Vagina (tissue), 2 donors: Measurements from ENCODE around the gene JAM3. TPM values are rescaled to one million over a fixed set of nuclear protein-coding genes. Genes with fewer than 3 reads are reported as not detected.

Experiments used
- DNase-seq, 2 donors: peaks; one replicate each; pipeline ENCODE4 v3.0.0-alpha.2; 2017; ENCODE audit errors: extremely low spot score in 2 of 2
- H3K27ac ChIP-seq: fragments of 200-600 bp; sonication (generic); one replicate; pipeline ENCODE4 v1.5.1; 2019
- H3K27me3 ChIP-seq: fragments of 200-600 bp; sonication (generic); one replicate; pipeline ENCODE4 v1.5.1; 2019
- H3K36me3 ChIP-seq, 2 donors: fragments of 200-600 bp; sonication (generic); one replicate each; pipeline ENCODE4 v1.5.1; 2017 to 2019
- H3K4me1 ChIP-seq: fragments of 200-600 bp; sonication (generic); one replicate; pipeline ENCODE4 v1.5.1; 2019
- H3K4me3 ChIP-seq, 2 donors: fragments of 200-600 bp; sonication (generic); 1 replicate in 1 of 2; 2 replicates in 1 of 2; pipeline ENCODE4 v1.5.1; 2016 to 2019
- H3K9me3 ChIP-seq: fragments of 200-600 bp; sonication (generic); one replicate; pipeline ENCODE4 v1.5.1; 2019
- CTCF ChIP-seq, 3 experiments: fragments of 450-650 bp in 2 of 3; fragments of 200-600 bp in 1 of 3; sonication (generic) in 1 of 3; IDR thresholded peaks; one replicate each; pipeline ENCODE4 v1.5.1; 2017 to 2019; ENCODE audit warnings: antibody characterized with exemption in 3 of 3, mild to moderate bottlenecking in 2 of 3, moderate library complexity in 2 of 3
- POLR2A ChIP-seq, 2 donors: fragments of 450-650 bp; IDR thresholded peaks; one replicate each; pipeline ENCODE4 v1.6.1; 2017; ENCODE audit warnings: antibody characterized with exemption in 2 of 2, mild to moderate bottlenecking in 2 of 2, moderate library complexity in 2 of 2
- POLR2AphosphoS5 ChIP-seq, 2 donors: sonication (generic); formaldehyde crosslinking; IDR thresholded peaks; one replicate each; pipeline ENCODE4 v1.9.0; 2017; ENCODE audit warnings: antibody characterized with exemption in 2 of 2, mild to moderate bottlenecking in 2 of 2, low read depth in 1 of 2; ENCODE audit not compliant: insufficient read depth in 1 of 2
- intact Hi-C: fragments of 100-400 bp; cut with DNase I; formaldehyde crosslinking; loops from one replicate; pipeline ENCODE4 v1.15.1; 2023
- total RNA-seq: library from RNA; depleted of rRNA; stranded (reverse); fragments of >200 nt; gene quantifications from one replicate; pipeline ENCODE4 v1.2.3, GENCODE V29; 2016

The JAM3 gene
- 31.7 TPM for total RNA-seq

- Histone ChIP-seq H3K4me3 (peak within 1 kb of the TSS; percentile 75 to 85), H3K36me3 (no peaks in the 10 kb centered on the region), H3K27me3 (no peaks in the 10 kb centered on the region), H3K4me1 (peaks cover 22% of the 10 kb centered on the region), H3K27ac (peak within 1 kb of the TSS; percentile 97), H3K9me3 (no peaks in the 10 kb centered on the region)
- intact Hi-C loops: loop anchor here (2.0 to 5.0 kb wide), 2 partner anchors 52 to 73 kb away; no protein-coding TSS in a partner anchor
- no peak for TF ChIP-seq CTCF (IDR thresholded peaks at IDR 0.05)
- peak in 1 of 2 donors; percentile 72 for TF ChIP-seq POLR2A (IDR thresholded peaks at IDR 0.05)
- peak in 1 of 2 donors; percentile 89 for TF ChIP-seq POLR2AphosphoS5 (IDR thresholded peaks at IDR 0.05; ENCODE audit: insufficient read depth in 1 of 2, low read depth in 1 of 2)
- no peak for DNase-seq
These were observed at the start of gene JAM3 for GRCh38 chr11:134068829-134069425. Gene JAM3 (plus strand): TSS chr11:134069072. CDS start chr11:134069084, 12 bp downstream.

GRCh38 chr11:134019500-134019899 lies 49.4 kb upstream of the JAM3 start:
- H3K9me3 ChIP-seq: no peaks in the 10 kb centered on the region
- H3K36me3 ChIP-seq: no peaks in the 10 kb centered on the region
- H3K27ac ChIP-seq: no peak overlapping the region
- no peak for DNase-seq
- H3K4me3 ChIP-seq: no peak overlapping the region
- intact Hi-C loops: no loop called here
- no peaks in the 10 kb centered on the region for H3K27me3 ChIP-seq
- H3K4me1 ChIP-seq: no peaks in the 10 kb centered on the region
- TF ChIP-seq POLR2AphosphoS5 (IDR thresholded peaks at IDR 0.05; ENCODE audit: insufficient read depth in 1 of 2, low read depth in 1 of 2) (no peak), POLR2A (IDR thresholded peaks at IDR 0.05) (no peak)

GRCh38 chr11:134020598-134020997 lies 48.3 kb upstream of the JAM3 start:
- H3K36me3 ChIP-seq: no peaks in the 10 kb centered on the region
- intact Hi-C loops: no loop called here
- TF ChIP-seq POLR2AphosphoS5 (IDR thresholded peaks at IDR 0.05; ENCODE audit: insufficient read depth in 1 of 2, low read depth in 1 of 2): no peak
- no peak for TF ChIP-seq CTCF (IDR thresholded peaks at IDR 0.05)
- no peak for TF ChIP-seq POLR2A (IDR thresholded peaks at IDR 0.05)
- H3K4me1 ChIP-seq: no peaks in the 10 kb centered on the region
- no peaks in the 10 kb centered on the region for H3K27me3 ChIP-seq
- no peaks in the 10 kb centered on the region for H3K9me3 ChIP-seq
- H3K4me3 ChIP-seq: no peak overlapping the region
- H3K27ac ChIP-seq: no peak overlapping the region
- DNase-seq: no peak

GRCh38 chr11:134021326-134021725 lies 47.5 kb upstream of the JAM3 start:
- Histone ChIP-seq H3K27ac (no peak overlapping the region), H3K27me3 (no peaks in the 10 kb centered on the region), H3K4me3 (no peak overlapping the region), H3K36me3 (no peaks in the 10 kb centered on the region), H3K9me3 (no peaks in the 10 kb centered on the region), H3K4me1 (no peaks in the 10 kb centered on the region)
- intact Hi-C loops: no loop called here
- DNase-seq: no peak
- TF ChIP-seq POLR2A (IDR thresholded peaks at IDR 0.05): no peak
- no peak for TF ChIP-seq POLR2AphosphoS5 (IDR thresholded peaks at IDR 0.05; ENCODE audit: insufficient read depth in 1 of 2, low read depth in 1 of 2)
- TF ChIP-seq CTCF (IDR thresholded peaks at IDR 0.05): no peak

GRCh38 chr11:134022748-134023147 lies 46.1 kb upstream of the JAM3 start:
- H3K4me3 ChIP-seq: no peak overlapping the region
- H3K4me1 ChIP-seq: no peaks in the 10 kb centered on the region
- TF ChIP-seq POLR2AphosphoS5 (IDR thresholded peaks at IDR 0.05; ENCODE audit: insufficient read depth in 1 of 2, low read depth in 1 of 2): no peak
- no peak for TF ChIP-seq POLR2A (IDR thresholded peaks at IDR 0.05)
- TF ChIP-seq CTCF (IDR thresholded peaks at IDR 0.05): no peak
- no peak for DNase-seq
- no peaks in the 10 kb centered on the region for H3K9me3 ChIP-seq
- intact Hi-C loops: no loop called here
- no peaks in the 10 kb centered on the region for H3K36me3 ChIP-seq
- no peak overlapping the region for H3K27ac ChIP-seq
- H3K27me3 ChIP-seq: no peaks in the 10 kb centered on the region
